Gastroesophageal sphincter (tissue), 3 donors: ENCODE results near the gene TANC1.

ENCODE experiments used
- CTCF ChIP-seq, 4 experiments: fragments of 200-600 bp in 2 of 4; fragments of 450-650 bp in 2 of 4; sonication (generic) in 1 of 4; IDR thresholded peaks; one replicate each; pipeline ENCODE4 v1.5.1; 2017 to 2019; ENCODE audit warnings: antibody characterized with exemption in 4 of 4, mild to moderate bottlenecking in 2 of 4, moderate library complexity in 2 of 4
- POLR2A ChIP-seq, 2 donors: fragments of 450-650 bp; IDR thresholded peaks; one replicate each; pipeline ENCODE4 v1.6.1; 2017; ENCODE audit warnings: antibody characterized with exemption in 2 of 2, mild to moderate bottlenecking in 2 of 2, moderate library complexity in 1 of 2
- POLR2AphosphoS5 ChIP-seq: sonication (generic); formaldehyde crosslinking; IDR thresholded peaks from one replicate; pipeline ENCODE4 v1.6.1; 2017; ENCODE audit warnings: antibody characterized with exemption

- TF ChIP-seq POLR2A (IDR thresholded peaks at IDR 0.05) (no peak), CTCF (IDR thresholded peaks at IDR 0.05) (no peak), POLR2AphosphoS5 (no peak)
Observed at GRCh38 chr2:159029936-159030335, 61.5 kb downstream of the TANC1 start.
